Fibroblast of lung (primary cell): ENCODE data around the gene SALL3. TPM values are rescaled to one million over a fixed set of nuclear protein-coding genes. Genes with fewer than 3 reads are reported as not detected.

Source experiments
- DNase-seq, 2 donors: peaks; one replicate each; pipeline versions ENCODE4 v3.0.0 to v3.0.0-alpha.2; 2010; ENCODE audit warnings: low read depth in 2 of 2
- H2AFZ ChIP-seq: 2 replicates; pipeline ENCODE4 v1.5.1; 2012; ENCODE audit warnings: low read length, control low read depth, inconsistent platforms
- H3K27ac ChIP-seq: 2 replicates; pipeline ENCODE4 v1.5.1; 2011; ENCODE audit warnings: low read length, control low read depth; ENCODE audit not compliant: insufficient read depth
- H3K27me3 ChIP-seq: 2 replicates; pipeline ENCODE4 v1.5.1; 2011; ENCODE audit warnings: mild to moderate bottlenecking, low read length; ENCODE audit not compliant: control insufficient read depth, insufficient read depth
- H3K36me3 ChIP-seq: 2 replicates; pipeline ENCODE4 v1.5.1; 2011; ENCODE audit warnings: low read length; ENCODE audit not compliant: control insufficient read depth, insufficient read depth
- H3K4me1 ChIP-seq: 2 replicates; pipeline ENCODE4 v1.5.1; 2011; ENCODE audit warnings: low read length; ENCODE audit not compliant: control insufficient read depth, insufficient read depth; ENCODE audit errors: extremely low read depth
- H3K4me2 ChIP-seq: 2 replicates; pipeline ENCODE4 v1.5.1; 2011; ENCODE audit warnings: low read length, control low read depth; ENCODE audit not compliant: insufficient read depth; ENCODE audit errors: extremely low read depth
- H3K4me3 ChIP-seq, 4 experiments: fragments of 200-600 bp in 1 of 4; sonication (generic) in 1 of 4; replicated peaks in 1 of 4; 2 replicates each; pipeline ENCODE4 v1.5.1; 2011 to 2016; ENCODE audit warnings: low read length in 4 of 4, low read depth in 3 of 4, mild to moderate bottlenecking in 3 of 4, control low read depth in 2 of 4, inconsistent platforms in 1 of 4, mixed read lengths in 1 of 4; ENCODE audit not compliant: insufficient read depth in 1 of 4; ENCODE audit errors: control extremely low read depth in 1 of 4
- H3K79me2 ChIP-seq: 2 replicates; pipeline ENCODE4 v1.5.1; 2012; ENCODE audit warnings: mild to moderate bottlenecking, low read length, inconsistent platforms; ENCODE audit not compliant: control insufficient read depth, insufficient read depth
- H3K9ac ChIP-seq: 2 replicates; pipeline ENCODE4 v1.5.1; 2011; ENCODE audit warnings: mild to moderate bottlenecking, low read length, control low read depth; ENCODE audit not compliant: insufficient read depth
- H3K9me3 ChIP-seq: 2 replicates; pipeline ENCODE4 v1.5.1; 2012; ENCODE audit warnings: low read depth, low read length; ENCODE audit not compliant: control insufficient read depth, insufficient read depth
- H4K20me1 ChIP-seq: 2 replicates; pipeline ENCODE4 v1.5.1; 2011; ENCODE audit warnings: low read length; ENCODE audit not compliant: control insufficient read depth, insufficient read depth; ENCODE audit errors: extremely low read depth
- CTCF ChIP-seq, 2 donors: IDR thresholded peaks in 1 of 2; conservative IDR thresholded peaks in 1 of 2; 1 replicate in 1 of 2; 2 replicates in 1 of 2; pipeline ENCODE4 v1.5.1; 2011 to 2012; ENCODE audit warnings: low read length in 2 of 2, control low read depth in 1 of 2, inconsistent platforms in 1 of 2, low read depth in 1 of 2, mild to moderate bottlenecking in 1 of 2
- EZH2 ChIP-seq: IDR thresholded peaks from 2 replicates; pipeline ENCODE4 v1.5.1; 2012; ENCODE audit warnings: low read length, control low read depth, mild to moderate bottlenecking; ENCODE audit errors: missing control alignments
- polyA plus RNA-seq, 2 donors: library from polyadenylated mRNA; depleted of rRNA in 1 of 2; stranded (reverse) in 1 of 2; unstranded in 1 of 2; fragments of >200 nt; gene quantifications; 2 replicates each; pipeline ENCODE4 v1.2.1, GENCODE V29; 2011 to 2012; ENCODE audit warnings: missing spikeins in 1 of 2
- total RNA-seq: library from RNA; depleted of rRNA; stranded (reverse); fragments of >200 nt; gene quantifications from 2 replicates; pipeline ENCODE4 v1.2.1, GENCODE V29; 2014

SALL3 gene
- total and polyA plus RNA-seq, 2 donors (not counting 1 experiment from before 2014, with no cell fraction given), result not detected

DNA sequence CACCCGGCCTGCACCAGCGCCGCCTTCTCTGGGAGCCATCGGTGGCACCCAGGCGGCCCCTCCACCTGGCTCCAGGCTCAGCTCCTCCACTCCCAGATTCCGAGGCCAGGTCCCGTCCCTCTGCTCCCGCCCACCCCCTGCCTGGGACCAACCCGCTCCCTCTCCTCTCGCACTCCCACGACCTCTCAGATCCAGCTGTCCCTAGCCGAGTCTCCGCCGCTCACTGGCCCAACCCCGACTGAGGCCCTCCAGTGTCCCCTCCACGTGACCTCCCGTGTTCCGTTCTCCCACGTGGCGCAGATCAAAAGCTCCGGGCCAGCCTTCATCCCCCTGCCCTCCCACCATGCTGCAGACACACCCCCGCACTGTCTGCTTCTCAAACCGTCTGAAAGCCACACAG is 14.4 kb upstream of the SALL3 start:
- no peak for DNase-seq
- Histone ChIP-seq H3K4me2 (no peak overlapping the region), H3K27ac (no peak overlapping the region), H3K36me3 (no peaks in the 10 kb centered on the region), H3K4me3 (no peak overlapping the region), H3K4me1 (no peaks in the 10 kb centered on the region), H3K27me3 (no peaks in the 10 kb centered on the region), H2AFZ (no peak overlapping the region), H3K9ac (no peak overlapping the region), H3K79me2 (no peaks in the 10 kb centered on the region), H4K20me1 (no peaks in the 10 kb centered on the region), H3K9me3 (peaks cover 5% of the 10 kb centered on the region)
- TF ChIP-seq CTCF (conservative IDR thresholded peaks at IDR 0.05 in 1 of 2, IDR thresholded peaks at IDR 0.05 in 1 of 2; ENCODE audit: low read depth in 1 of 2, low read length in 2 of 2), result no peak
- TF ChIP-seq EZH2, result no peak

- H3K79me2 ChIP-seq, result no peaks in the 10 kb centered on the region
- no peak for DNase-seq
- H3K4me3 ChIP-seq, result no peak overlapping the region
- no peaks in the 10 kb centered on the region for H3K27me3 ChIP-seq
- no peak overlapping the region for H3K4me2 ChIP-seq
- H3K36me3 ChIP-seq, result no peaks in the 10 kb centered on the region
- H2AFZ ChIP-seq, result no peak overlapping the region
- H3K27ac ChIP-seq, result no peak overlapping the region
- TF ChIP-seq EZH2, result no peak
- H4K20me1 ChIP-seq, result no peaks in the 10 kb centered on the region
- no peaks in the 10 kb centered on the region for H3K4me1 ChIP-seq
- no peak overlapping the region for H3K9ac ChIP-seq
- peaks cover 5% of the 10 kb centered on the region for H3K9me3 ChIP-seq
These were observed 13.5 kb upstream of the SALL3 start for GRCh38 chr18:78965917-78966792.

- TF ChIP-seq EZH2, result no peak
- no peak for TF ChIP-seq CTCF (conservative IDR thresholded peaks at IDR 0.05 in 1 of 2, IDR thresholded peaks at IDR 0.05 in 1 of 2; ENCODE audit: low read depth in 1 of 2, low read length in 2 of 2)
- no peak overlapping the region for H3K4me2 ChIP-seq
- no peaks in the 10 kb centered on the region for H3K79me2 ChIP-seq
- H2AFZ ChIP-seq, result no peak overlapping the region
- no peak for DNase-seq
- no peaks in the 10 kb centered on the region for H3K4me1 ChIP-seq
- H3K9me3 ChIP-seq, result peaks cover 4% of the 10 kb centered on the region
- no peaks in the 10 kb centered on the region for H4K20me1 ChIP-seq
- H3K27me3 ChIP-seq, result no peaks in the 10 kb centered on the region
- H3K9ac ChIP-seq, result no peak overlapping the region
- no peak overlapping the region for H3K4me3 ChIP-seq
- no peaks in the 10 kb centered on the region for H3K36me3 ChIP-seq
- no peak overlapping the region for H3K27ac ChIP-seq
These were observed 12.9 kb upstream of the SALL3 start for GRCh38 chr18:78966793-78967106.
